Activated naive CD4-positive, alpha-beta T cell treated with anti-CD3 and anti-CD28 coated beads, Interleukin-2, amount 10 ng/mL, durations not matched to agents 7 days and 5 days (primary cell): ENCODE measurements around the gene TIMM10B.

ENCODE experiments used
- CTCF ChIA-PET: fragments of 350-600 bp; sonication (Branson Sonifier 250); formaldehyde crosslinking; loops from one replicate; lab custom pipeline; 2021; ENCODE audit warnings: antibody characterized with exemption; lab: Charles Lee
- DNase-seq: peaks from one replicate; pipeline ENCODE4 v3.0.0-alpha.2; 2020
- H3K27ac Mint-ChIP-seq: one replicate; pipeline ENCODE4 v1.8.0; 2021; ENCODE audit warnings: mild to moderate bottlenecking, moderate library complexity, mixed read lengths
- H3K27me3 Mint-ChIP-seq: one replicate; pipeline ENCODE4 v1.8.0; 2021; ENCODE audit warnings: mild to moderate bottlenecking, mixed read lengths
- H3K36me3 Mint-ChIP-seq: one replicate; pipeline ENCODE4 v1.8.0; 2021; ENCODE audit warnings: mixed read lengths
- H3K4me1 Mint-ChIP-seq: one replicate; pipeline ENCODE4 v1.8.0; 2021; ENCODE audit warnings: mixed read lengths
- H3K4me3 Mint-ChIP-seq: one replicate; pipeline ENCODE4 v1.8.0; 2021; ENCODE audit warnings: mild to moderate bottlenecking, moderate library complexity, mixed read lengths
- H3K9me3 Mint-ChIP-seq: one replicate; pipeline ENCODE4 v1.8.0; 2021; ENCODE audit warnings: mixed read lengths

Gene TIMM10B, protein sequence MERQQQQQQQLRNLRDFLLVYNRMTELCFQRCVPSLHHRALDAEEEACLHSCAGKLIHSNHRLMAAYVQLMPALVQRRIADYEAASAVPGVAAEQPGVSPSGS

DNA sequence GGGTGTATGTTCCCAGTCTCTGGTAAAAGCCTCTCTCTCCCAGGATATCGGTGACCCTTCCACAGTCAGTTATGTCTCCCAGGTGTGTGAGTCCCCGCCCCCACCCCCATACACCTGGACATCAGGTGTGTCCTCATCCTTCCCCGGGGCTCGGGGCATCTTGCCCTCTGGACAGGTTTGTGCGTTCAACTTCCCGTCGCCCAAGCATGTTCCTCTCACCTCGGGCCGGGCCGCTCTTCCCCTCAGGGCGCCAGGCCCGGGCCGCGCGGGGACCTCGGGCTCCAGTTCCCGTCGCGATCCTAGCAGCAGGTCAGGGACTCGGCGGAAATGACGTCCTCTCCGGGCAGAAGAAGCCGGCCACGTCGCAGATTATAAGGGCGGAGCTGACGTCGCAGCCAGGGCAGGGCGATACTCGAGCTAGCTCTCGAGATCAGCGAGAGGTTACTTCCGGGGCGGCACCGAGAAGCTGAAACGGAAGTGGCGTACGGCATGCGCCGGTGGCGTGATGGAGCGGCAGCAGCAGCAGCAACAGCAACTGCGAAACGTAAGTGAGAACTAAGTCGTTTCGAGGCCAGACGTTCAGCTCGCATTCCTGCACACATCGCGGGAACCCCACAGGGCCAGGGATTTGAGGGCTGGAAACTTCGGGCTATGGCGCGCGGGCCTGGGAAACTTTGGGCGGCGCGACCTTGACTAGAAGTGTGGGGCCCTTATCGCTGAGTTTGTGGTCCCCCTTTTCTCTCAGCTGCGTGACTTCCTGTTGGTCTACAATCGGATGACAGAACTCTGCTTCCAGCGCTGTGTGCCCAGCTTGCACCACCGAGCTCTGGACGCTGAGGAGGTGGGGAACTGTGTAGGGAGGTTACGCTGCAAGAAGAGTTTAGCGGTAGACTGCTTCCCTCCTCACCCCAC is at the start of gene TIMM10B, which contains the start of gene ARFIP2:
Gene TIMM10B (plus strand): TSS at position 490 of the 912 bp plus-strand sequence. CDS start 16 bp downstream, at position 506.
Gene ARFIP2 (minus strand): TSS at position 320 of the 912 bp plus-strand sequence. CDS start 910 bp downstream, outside the sequence.
- Mint-ChIP-seq H3K4me3 (peak within 1 kb of the TSS; percentile 82), H3K27ac (peak within 1 kb of the TSS; percentile 96), H3K36me3 (peaks cover 45% of the 10 kb centered on the region), H3K4me1 (peaks cover 42% of the 10 kb centered on the region), H3K27me3 (no peaks in the 10 kb centered on the region), H3K9me3 (no peaks in the 10 kb centered on the region)
- CTCF ChIA-PET = interaction anchor here (0.8 to 2.5 kb wide), 9 partner anchors 9 to 225 kb away, joined by 3 to 21 read pairs (median 4); no protein-coding TSS in a partner anchor
- DNase-seq = peak; percentile 99

GRCh38 chr11:6431861-6432260 is 49.4 kb upstream of the TIMM10B start:
- Mint-ChIP-seq H3K27me3 (peaks cover 6% of the 10 kb centered on the region), H3K27ac (no peak overlapping the region), H3K4me3 (no peak overlapping the region), H3K4me1 (peaks cover 4% of the 10 kb centered on the region), H3K9me3 (no peaks in the 10 kb centered on the region), H3K36me3 (no peaks in the 10 kb centered on the region)
- no peak for DNase-seq
- CTCF ChIA-PET = interaction anchor here (3.8 kb wide), 1 partner anchor 53 kb away, joined by 20 read pairs; no protein-coding TSS in a partner anchor

DNA sequence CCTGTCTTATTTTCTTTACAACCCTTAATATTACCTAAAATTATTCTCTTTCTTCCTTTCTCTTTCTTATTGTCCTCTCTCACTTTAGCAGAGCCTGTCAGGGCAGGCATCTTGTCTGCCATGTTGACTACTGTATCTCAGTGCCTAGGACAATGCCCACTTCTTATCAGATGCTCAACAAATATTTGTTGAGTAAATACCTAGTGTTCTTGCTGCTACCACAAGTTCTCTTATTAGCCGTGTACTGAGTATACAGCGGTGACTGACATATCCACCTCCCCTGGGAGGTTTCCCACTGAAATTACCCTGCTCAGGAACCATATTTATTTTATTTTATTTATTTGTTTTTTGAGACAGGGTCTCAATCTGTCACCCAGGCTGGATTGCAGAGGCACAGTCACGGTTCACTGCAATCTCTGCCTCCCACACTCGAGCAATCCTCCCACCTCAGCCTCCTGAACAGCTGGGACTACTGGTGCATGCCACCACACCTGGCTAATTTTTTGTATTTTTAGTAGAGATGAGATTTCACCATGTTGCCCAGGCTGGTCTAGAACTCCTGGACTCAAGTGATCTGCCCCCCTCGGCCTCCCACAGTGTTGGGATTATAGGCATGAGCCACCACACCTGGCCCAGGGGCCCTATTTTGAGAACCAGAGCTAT is 47.2 kb upstream of the TIMM10B start:
- peaks cover 4% of the 10 kb centered on the region for H3K4me1 Mint-ChIP-seq
- no peak overlapping the region for H3K27ac Mint-ChIP-seq
- H3K9me3 Mint-ChIP-seq = no peaks in the 10 kb centered on the region
- H3K36me3 Mint-ChIP-seq = no peaks in the 10 kb centered on the region
- H3K4me3 Mint-ChIP-seq = no peak overlapping the region
- no peak for DNase-seq
- CTCF ChIA-PET = interaction anchor here (0.8 to 2.5 kb wide), 3 partner anchors 10 to 55 kb away, joined by 3 to 11 read pairs (median 4); no protein-coding TSS in a partner anchor
- H3K27me3 Mint-ChIP-seq = no peaks in the 10 kb centered on the region

GRCh38 chr11:6437423-6437822 is 43.9 kb upstream of the TIMM10B start:
- H3K9me3 Mint-ChIP-seq = no peaks in the 10 kb centered on the region
- no peak overlapping the region for H3K27ac Mint-ChIP-seq
- CTCF ChIA-PET = interaction anchor here (0.9 to 14.8 kb wide), 11 partner anchors 7 to 246 kb away, joined by 3 to 563 read pairs (median 5); partner anchors contain the start of genes APBB1 and MRPL17
- no peak for DNase-seq
- no peaks in the 10 kb centered on the region for H3K36me3 Mint-ChIP-seq
- H3K4me3 Mint-ChIP-seq = no peak overlapping the region
- peaks cover 4% of the 10 kb centered on the region for H3K4me1 Mint-ChIP-seq
- no peaks in the 10 kb centered on the region for H3K27me3 Mint-ChIP-seq

GRCh38 chr11:6437993-6438392 is 43.3 kb upstream of the TIMM10B start:
- H3K36me3 Mint-ChIP-seq = no peaks in the 10 kb centered on the region
- H3K4me1 Mint-ChIP-seq = peaks cover 4% of the 10 kb centered on the region
- H3K27me3 Mint-ChIP-seq = no peaks in the 10 kb centered on the region
- H3K4me3 Mint-ChIP-seq = no peak overlapping the region
- H3K27ac Mint-ChIP-seq = no peak overlapping the region
- CTCF ChIA-PET = interaction anchor here (0.9 to 14.8 kb wide), 13 partner anchors 8 to 245 kb away, joined by 3 to 563 read pairs (median 5); partner anchors contain the start of genes APBB1 and MRPL17
- no peak for DNase-seq
- H3K9me3 Mint-ChIP-seq = no peaks in the 10 kb centered on the region

- no peak overlapping the region for H3K27ac Mint-ChIP-seq
- no peaks in the 10 kb centered on the region for H3K9me3 Mint-ChIP-seq
- H3K4me1 Mint-ChIP-seq = peaks cover 4% of the 10 kb centered on the region
- CTCF ChIA-PET = interaction anchor here (0.8 to 14.8 kb wide), 14 partner anchors 9 to 69 kb away, joined by 3 to 563 read pairs (median 4); partner anchors contain the start of gene APBB1
- no peaks in the 10 kb centered on the region for H3K36me3 Mint-ChIP-seq
- H3K4me3 Mint-ChIP-seq = no peak overlapping the region
- H3K27me3 Mint-ChIP-seq = no peaks in the 10 kb centered on the region
- peak; percentile 50 for DNase-seq
Measured at GRCh38 chr11:6438979-6439571, 42.2 kb upstream of the TIMM10B start.

DNA sequence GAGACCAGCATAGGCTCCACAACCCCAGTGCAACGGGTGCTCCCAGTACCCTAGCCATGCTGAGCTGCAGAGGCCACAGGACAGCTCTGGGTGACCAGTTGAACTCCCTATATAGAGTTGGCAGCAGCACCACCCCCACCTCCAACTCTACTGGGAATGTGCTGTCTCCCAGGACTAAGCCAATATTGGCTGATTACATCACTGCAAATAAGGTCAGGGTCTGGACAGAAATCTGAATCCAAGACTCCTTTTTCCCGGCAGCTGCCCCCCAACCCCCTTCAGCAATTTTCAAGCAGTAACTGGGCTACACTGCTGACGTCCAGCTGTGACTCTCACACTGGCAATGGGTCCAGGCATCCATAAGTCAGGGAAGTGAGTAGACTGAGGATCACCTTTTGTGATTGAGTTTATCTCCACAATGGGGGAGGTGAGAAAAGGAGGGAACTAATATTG is 40.4 kb upstream of the TIMM10B start, which contains the start of gene HPX:
Gene HPX (minus strand): TSS at position 82 of the 453 bp plus-strand sequence. CDS start 24 bp downstream, at position 58.
- no peaks in the 10 kb centered on the region for H3K36me3 Mint-ChIP-seq
- no peak within 1 kb of the TSS for H3K4me3 Mint-ChIP-seq
- H3K4me1 Mint-ChIP-seq = peaks cover 1% of the 10 kb centered on the region
- peaks cover 3% of the 10 kb centered on the region for H3K27me3 Mint-ChIP-seq
- CTCF ChIA-PET = interaction anchor here (0.7 to 14.8 kb wide), 8 partner anchors 14 to 314 kb away, joined by 3 to 563 read pairs (median 5); partner anchors contain the start of gene SMPD1
- H3K27ac Mint-ChIP-seq = no peak within 1 kb of the TSS
- DNase-seq = no peak
- H3K9me3 Mint-ChIP-seq = no peaks in the 10 kb centered on the region

- H3K36me3 Mint-ChIP-seq = no peaks in the 10 kb centered on the region
- no peak overlapping the region for H3K4me3 Mint-ChIP-seq
- no peaks in the 10 kb centered on the region for H3K9me3 Mint-ChIP-seq
- no peaks in the 10 kb centered on the region for H3K4me1 Mint-ChIP-seq
- H3K27me3 Mint-ChIP-seq = peaks cover 5% of the 10 kb centered on the region
- H3K27ac Mint-ChIP-seq = no peak overlapping the region
- CTCF ChIA-PET = interaction anchor here (1.1 to 14.8 kb wide), 13 partner anchors 10 to 305 kb away, joined by 3 to 563 read pairs (median 8); partner anchors contain the start of gene SMPD1
- no peak for DNase-seq
Measured at GRCh38 chr11:6442441-6442840, 38.9 kb upstream of the TIMM10B start.

DNA sequence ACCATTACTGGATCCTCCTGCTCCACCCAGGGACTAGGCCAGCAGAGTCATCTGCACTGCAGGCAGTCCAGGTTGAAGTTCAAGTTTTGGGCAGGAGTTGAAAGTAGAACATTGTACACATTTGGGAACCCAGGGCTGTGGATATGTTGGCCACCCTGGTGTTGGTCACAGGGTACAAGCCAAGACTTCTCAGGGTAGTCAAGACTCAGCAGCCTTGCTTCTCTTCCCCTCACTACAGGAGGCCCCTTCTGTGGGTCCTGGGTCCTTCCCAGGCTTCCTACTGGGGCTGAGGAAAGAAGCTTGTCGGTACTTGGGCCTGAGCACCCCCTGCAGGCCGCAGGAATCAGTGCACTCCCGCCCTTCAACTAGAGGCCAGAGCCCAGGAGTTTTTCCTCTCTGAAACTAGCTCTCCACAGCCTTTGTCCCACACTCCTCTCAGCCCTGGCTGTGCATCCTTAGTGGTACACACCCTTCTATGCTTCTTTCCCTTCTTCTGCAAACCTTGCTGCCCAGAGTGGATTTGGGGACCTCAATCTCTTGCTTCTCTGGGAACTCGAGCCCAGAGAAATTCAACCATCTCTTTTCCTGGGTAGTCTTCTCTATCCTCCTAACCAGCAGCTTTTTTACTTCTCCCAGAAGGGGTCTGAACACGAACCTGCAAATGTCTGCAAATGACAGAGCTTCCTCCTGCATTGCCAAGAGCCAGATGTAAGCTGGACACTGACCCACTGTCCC is 37.9 kb upstream of the TIMM10B start:
- Mint-ChIP-seq H3K4me1 (no peaks in the 10 kb centered on the region), H3K9me3 (no peaks in the 10 kb centered on the region), H3K4me3 (no peak overlapping the region), H3K27me3 (peaks cover 9% of the 10 kb centered on the region), H3K27ac (no peak overlapping the region), H3K36me3 (no peaks in the 10 kb centered on the region)
- CTCF ChIA-PET = interaction anchor here (0.6 to 14.8 kb wide), 42 partner anchors 9 to 326 kb away, joined by 3 to 563 read pairs (median 4); partner anchors contain the start of genes ARFIP2, MRPL17, SMPD1 and TIMM10B
- peak; percentile 70 for DNase-seq

DNA sequence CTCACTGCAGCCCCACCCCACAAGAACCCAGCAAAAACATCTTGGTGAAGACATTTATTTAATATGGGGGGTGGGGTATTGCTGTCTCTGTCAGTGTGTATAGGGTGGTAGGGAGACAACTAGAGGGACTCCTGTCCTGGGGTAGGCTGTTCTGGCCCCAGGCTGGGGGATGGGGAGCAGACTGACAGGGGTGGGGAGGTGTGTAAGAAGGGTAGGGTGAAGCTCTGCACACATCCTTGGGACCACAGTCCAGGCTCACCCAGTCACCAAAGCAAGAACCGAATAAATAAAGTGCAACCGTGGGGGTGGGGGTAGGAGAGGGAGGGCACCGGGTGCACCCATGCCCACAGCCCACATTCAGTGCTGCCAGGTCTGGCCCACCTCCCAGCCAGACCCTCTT is 32.7 kb upstream of the TIMM10B start:
- no peak for DNase-seq
- Mint-ChIP-seq H3K4me3 (no peak overlapping the region), H3K9me3 (no peaks in the 10 kb centered on the region), H3K27ac (no peak overlapping the region), H3K4me1 (no peaks in the 10 kb centered on the region), H3K27me3 (peaks cover 9% of the 10 kb centered on the region), H3K36me3 (no peaks in the 10 kb centered on the region)
- CTCF ChIA-PET = interaction anchor here (1.3 to 14.8 kb wide), 5 partner anchors 10 to 69 kb away, joined by 3 to 563 read pairs (median 5); partner anchors contain the start of genes ARFIP2 and TIMM10B

- Mint-ChIP-seq H3K27me3 (peaks cover 4% of the 10 kb centered on the region), H3K27ac (no peak overlapping the region), H3K4me3 (no peak overlapping the region), H3K36me3 (no peaks in the 10 kb centered on the region), H3K4me1 (no peaks in the 10 kb centered on the region), H3K9me3 (no peaks in the 10 kb centered on the region)
- no peak for DNase-seq
- CTCF ChIA-PET = interaction anchor here (1.3 to 1.9 kb wide), 3 partner anchors 9 to 89 kb away, joined by 4 to 19 read pairs (median 5); no protein-coding TSS in a partner anchor
Measured at GRCh38 chr11:6452219-6452618, 29.1 kb upstream of the TIMM10B start.

- CTCF ChIA-PET = interaction anchor here (1.3 to 1.9 kb wide), 4 partner anchors 10 to 90 kb away, joined by 3 to 19 read pairs (median 4); no protein-coding TSS in a partner anchor
- H3K27ac Mint-ChIP-seq = no peak overlapping the region
- no peaks in the 10 kb centered on the region for H3K9me3 Mint-ChIP-seq
- no peaks in the 10 kb centered on the region for H3K36me3 Mint-ChIP-seq
- no peaks in the 10 kb centered on the region for H3K4me1 Mint-ChIP-seq
- H3K27me3 Mint-ChIP-seq = no peaks in the 10 kb centered on the region
- no peak overlapping the region for H3K4me3 Mint-ChIP-seq
- no peak for DNase-seq
Measured at GRCh38 chr11:6453152-6453551, 28.1 kb upstream of the TIMM10B start.
